Upper lobe of right lung (tissue), 1 donor: ENCODE measurements around the gene GNG14. TPM values are rescaled to one million over a fixed set of nuclear protein-coding genes. Genes with fewer than 3 reads are reported as not detected.
"Not testable (repeated sequence)": the region's sequence is repeated elsewhere in the genome, so short reads cannot be mapped to it uniquely, and the experiment has no call there.

Source experiments
- ATAC-seq: fragments of 200-7000 bp; cut with Tn5 transposase; one replicate; pipeline ENCODE4 v1.9.1; 2020; ENCODE audit warnings: mild to moderate bottlenecking, moderate library complexity
- DNase-seq: peaks from one replicate; pipeline ENCODE4 v3.0.0-alpha.2; 2020
- H3K27ac ChIP-seq: fragments of 200-600 bp; one replicate; pipeline ENCODE4 v1.8.0; 2022
- H3K27me3 ChIP-seq: fragments of 200-600 bp; one replicate; pipeline ENCODE4 v1.8.0; 2022; ENCODE audit warnings: mild to moderate bottlenecking
- H3K36me3 ChIP-seq: fragments of 200-600 bp; one replicate; pipeline ENCODE4 v1.8.0; 2022
- H3K4me1 ChIP-seq: fragments of 200-600 bp; one replicate; pipeline ENCODE4 v1.8.0; 2022
- H3K4me3 ChIP-seq: fragments of 200-600 bp; one replicate; pipeline ENCODE4 v1.8.0; 2022; ENCODE audit warnings: mild to moderate bottlenecking
- H3K9me3 ChIP-seq: fragments of 200-600 bp; one replicate; pipeline ENCODE4 v1.8.0; 2022
- intact Hi-C: fragments of 100-400 bp; cut with DNase I; formaldehyde crosslinking; loops from one replicate; pipeline ENCODE4 v1.11.0; 2022
- long read RNA-seq: library from polyadenylated mRNA; unstranded; transcript quantifications from one replicate; pipeline ENCODE4 v2.0.0, GENCODE V29; 2021
- total RNA-seq: library from RNA; stranded (reverse); fragmentation: NEBNext Ultra II Directional; extraction: Animal tissue kit (Norgen Biotek cat#: 25700); gene quantifications from one replicate; pipeline ENCODE4 v1.2.1, GENCODE V29; 2021
- TF ChIP-seq, protein P1 (sequence below): fragments of 200-600 bp; IDR thresholded peaks from one replicate; pipeline ENCODE4 v1.8.0; 2022; ENCODE audit warnings: antibody characterized with exemption
- donor health status: DM: no; HTN: yes; CAD: no; lungs with severe emphysema.

Gene GNG14
- not detected for total RNA-seq
- long read RNA-seq = 0 reads

DNA sequence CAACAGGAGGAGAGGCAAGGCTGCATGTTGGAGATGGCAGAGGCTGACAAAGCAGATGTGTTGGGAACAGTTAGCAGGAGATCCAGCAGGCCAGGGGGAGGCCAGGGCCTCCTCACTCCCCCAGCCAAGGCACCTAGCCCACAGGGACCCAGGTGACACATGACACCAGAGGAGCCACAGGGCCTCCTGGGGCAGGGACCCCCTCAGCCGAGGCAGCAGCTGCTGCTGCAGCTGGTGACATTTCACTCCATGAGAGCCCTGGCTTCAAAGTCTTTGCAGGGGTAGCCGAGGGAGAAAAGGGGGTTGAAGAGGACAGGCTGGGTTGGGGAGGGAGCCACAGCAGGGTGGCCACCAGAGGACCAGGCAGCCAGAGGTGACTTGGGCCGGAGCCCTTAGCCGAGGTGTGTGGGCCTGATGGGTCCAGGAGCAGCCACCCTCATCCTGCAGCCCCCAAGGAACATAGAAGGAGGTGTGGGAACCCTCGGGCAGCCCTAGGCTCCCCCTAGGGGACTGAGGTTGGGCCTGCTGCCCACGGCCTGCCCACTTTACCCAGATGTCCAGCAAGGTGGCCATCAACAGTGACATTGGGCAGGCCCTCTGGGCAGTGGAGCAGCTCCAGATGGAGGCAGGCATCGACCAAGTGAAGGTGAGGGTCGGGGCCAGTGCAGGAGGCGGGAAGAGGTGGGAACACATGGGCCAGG lies at the start of gene GNG14:
Gene GNG14 (plus strand): TSS at position 503 of the 701 bp plus-strand sequence. CDS start 51 bp downstream, at position 554.
- TF ChIP-seq, protein P1, sequence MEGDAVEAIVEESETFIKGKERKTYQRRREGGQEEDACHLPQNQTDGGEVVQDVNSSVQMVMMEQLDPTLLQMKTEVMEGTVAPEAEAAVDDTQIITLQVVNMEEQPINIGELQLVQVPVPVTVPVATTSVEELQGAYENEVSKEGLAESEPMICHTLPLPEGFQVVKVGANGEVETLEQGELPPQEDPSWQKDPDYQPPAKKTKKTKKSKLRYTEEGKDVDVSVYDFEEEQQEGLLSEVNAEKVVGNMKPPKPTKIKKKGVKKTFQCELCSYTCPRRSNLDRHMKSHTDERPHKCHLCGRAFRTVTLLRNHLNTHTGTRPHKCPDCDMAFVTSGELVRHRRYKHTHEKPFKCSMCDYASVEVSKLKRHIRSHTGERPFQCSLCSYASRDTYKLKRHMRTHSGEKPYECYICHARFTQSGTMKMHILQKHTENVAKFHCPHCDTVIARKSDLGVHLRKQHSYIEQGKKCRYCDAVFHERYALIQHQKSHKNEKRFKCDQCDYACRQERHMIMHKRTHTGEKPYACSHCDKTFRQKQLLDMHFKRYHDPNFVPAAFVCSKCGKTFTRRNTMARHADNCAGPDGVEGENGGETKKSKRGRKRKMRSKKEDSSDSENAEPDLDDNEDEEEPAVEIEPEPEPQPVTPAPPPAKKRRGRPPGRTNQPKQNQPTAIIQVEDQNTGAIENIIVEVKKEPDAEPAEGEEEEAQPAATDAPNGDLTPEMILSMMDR = no peak
- DNase-seq = no peak
- Histone ChIP-seq H3K36me3 (no peaks in the 10 kb centered on the region), H3K27me3 (no peaks in the 10 kb centered on the region), H3K4me1 (no peaks in the 10 kb centered on the region), H3K4me3 (no peak within 1 kb of the TSS), H3K9me3 (no peaks in the 10 kb centered on the region), H3K27ac (no peak within 1 kb of the TSS)
- intact Hi-C loops = no loop called here
- no peak for ATAC-seq

DNA sequence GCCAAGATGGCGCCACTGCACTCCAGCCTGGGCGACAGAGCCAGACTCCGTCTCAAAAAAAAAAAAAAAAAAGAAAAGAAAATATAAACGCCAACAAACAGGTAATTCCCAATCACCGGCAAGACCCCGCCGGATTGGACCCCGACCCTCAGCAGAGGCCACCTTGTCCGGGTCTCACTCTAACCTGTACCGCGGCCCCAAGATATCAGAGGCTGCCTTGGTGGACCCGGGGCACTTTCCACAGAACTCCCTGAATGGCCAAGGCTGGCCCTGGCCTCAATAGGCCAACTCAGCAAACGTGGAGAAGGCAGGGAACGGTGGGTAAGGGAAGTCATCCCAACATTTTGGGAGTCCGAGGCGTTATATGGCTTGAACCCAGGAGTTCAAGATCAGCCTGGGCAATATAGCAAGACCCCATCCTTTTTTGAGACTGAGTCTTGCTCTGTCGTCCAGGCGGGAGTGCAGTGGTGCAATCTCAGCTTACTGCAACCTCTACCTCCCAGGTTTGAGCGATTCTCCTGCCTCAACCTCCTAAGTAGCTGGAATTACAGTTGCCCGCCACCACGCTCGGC lies 49.1 kb upstream of the GNG14 start:
- H3K27ac ChIP-seq = no peak overlapping the region
- no peaks in the 10 kb centered on the region for H3K9me3 ChIP-seq
- DNase-seq = no peak
- ATAC-seq = no peak
- no peaks in the 10 kb centered on the region for H3K36me3 ChIP-seq
- TF ChIP-seq, protein P1 = no peak
- intact Hi-C loops = no loop called here
- no peaks in the 10 kb centered on the region for H3K27me3 ChIP-seq
- H3K4me3 ChIP-seq = no peak overlapping the region
- H3K4me1 ChIP-seq = peaks cover 4% of the 10 kb centered on the region

DNA sequence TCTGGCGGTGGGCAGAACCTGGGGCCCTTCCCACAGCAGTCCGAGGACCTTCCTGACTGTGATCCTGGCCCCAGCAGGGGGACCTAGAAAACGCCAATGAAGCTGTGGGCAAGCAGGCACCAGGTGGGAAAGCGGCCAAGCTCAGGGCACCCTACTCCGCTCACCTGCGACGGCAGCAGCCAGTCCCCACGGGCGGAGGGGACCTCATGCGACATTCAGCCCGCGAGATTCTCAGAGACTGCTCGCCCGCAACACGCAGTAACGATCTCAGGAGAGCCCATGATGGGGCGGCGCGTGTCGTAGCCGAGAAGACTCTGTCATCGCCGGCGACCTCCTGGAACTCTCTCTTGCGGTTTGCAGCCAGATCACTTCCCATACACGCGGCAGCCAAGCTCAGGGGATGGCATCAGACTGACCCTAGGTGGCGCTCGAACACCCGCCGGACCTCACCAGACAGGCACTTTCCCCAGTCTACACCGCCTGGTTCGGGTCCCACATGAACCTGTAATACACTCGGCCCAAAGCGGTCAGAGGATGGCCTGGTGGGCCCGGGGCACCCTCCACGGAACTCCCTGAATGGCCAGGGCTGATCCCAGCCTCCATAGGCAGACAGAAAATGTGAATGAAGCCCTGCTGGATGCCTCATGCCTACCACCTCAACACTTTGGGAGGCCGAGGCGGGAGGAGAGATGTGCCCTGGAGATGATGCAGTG lies 47.7 kb upstream of the GNG14 start:
- Histone ChIP-seq H3K27ac (no peak overlapping the region), H3K4me1 (peaks cover 4% of the 10 kb centered on the region), H3K27me3 (no peaks in the 10 kb centered on the region), H3K9me3 (no peaks in the 10 kb centered on the region), H3K4me3 (peak overlapping the region; percentile 9), H3K36me3 (no peaks in the 10 kb centered on the region)
- ATAC-seq (peak; percentile 98), DNase-seq (peak; percentile 90)
- TF ChIP-seq, protein P1 = peak; percentile 87
- intact Hi-C loops = no loop called here

DNA sequence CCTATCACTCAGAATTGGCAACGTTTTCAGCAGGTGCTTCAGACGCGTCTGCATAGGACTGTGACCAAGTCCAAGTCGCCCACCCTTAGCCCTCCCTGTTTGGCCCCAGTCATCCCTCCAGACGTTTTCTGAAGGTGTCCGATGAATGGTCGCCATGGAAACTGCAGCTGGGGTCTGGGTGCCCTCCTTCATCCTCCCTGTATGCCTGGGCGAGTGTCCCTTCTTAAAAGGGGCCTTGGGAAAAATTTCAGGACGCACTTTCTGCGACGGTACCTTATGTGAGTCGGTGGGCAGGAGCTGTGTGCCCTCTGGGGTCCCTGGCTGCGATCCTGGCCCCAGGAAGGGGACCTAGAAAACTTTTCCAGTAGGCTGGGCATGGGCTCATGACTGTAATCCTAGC lies 46.3 kb upstream of the GNG14 start:
- no peak overlapping the region for H3K27ac ChIP-seq
- DNase-seq (no peak), ATAC-seq (no peak)
- H3K27me3 ChIP-seq = no peaks in the 10 kb centered on the region
- intact Hi-C loops = no loop called here
- peaks cover 4% of the 10 kb centered on the region for H3K4me1 ChIP-seq
- H3K4me3 ChIP-seq = no peak overlapping the region
- no peaks in the 10 kb centered on the region for H3K9me3 ChIP-seq
- TF ChIP-seq, protein P1 = no peak
- no peaks in the 10 kb centered on the region for H3K36me3 ChIP-seq

DNA sequence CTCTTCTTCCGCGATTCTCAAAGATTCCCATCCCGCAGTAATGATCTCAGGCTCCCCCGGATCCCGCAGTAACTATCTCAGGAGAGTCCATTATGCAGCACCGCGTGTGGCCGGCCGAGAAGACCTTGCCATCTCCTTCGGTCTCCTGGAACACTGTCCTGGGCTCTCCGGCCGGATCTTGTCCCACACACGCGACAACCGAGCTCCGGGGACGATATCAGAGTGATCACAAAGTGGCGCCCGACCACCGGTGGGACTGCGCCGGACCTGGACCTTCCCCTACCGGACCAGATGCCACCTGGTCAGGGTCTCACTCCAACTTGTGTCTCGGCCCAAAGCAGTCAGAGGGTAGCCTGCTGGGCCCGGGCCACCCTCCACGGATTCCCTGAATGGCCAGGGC lies 45.3 kb upstream of the GNG14 start:
- no peak for ATAC-seq
- Histone ChIP-seq H3K27ac (no peak overlapping the region), H3K4me3 (no peak overlapping the region), H3K4me1 (peaks cover 4% of the 10 kb centered on the region), H3K27me3 (no peaks in the 10 kb centered on the region), H3K36me3 (no peaks in the 10 kb centered on the region), H3K9me3 (no peaks in the 10 kb centered on the region)
- TF ChIP-seq, protein P1 = no peak
- DNase-seq = no peak
- intact Hi-C loops = no loop called here

DNA sequence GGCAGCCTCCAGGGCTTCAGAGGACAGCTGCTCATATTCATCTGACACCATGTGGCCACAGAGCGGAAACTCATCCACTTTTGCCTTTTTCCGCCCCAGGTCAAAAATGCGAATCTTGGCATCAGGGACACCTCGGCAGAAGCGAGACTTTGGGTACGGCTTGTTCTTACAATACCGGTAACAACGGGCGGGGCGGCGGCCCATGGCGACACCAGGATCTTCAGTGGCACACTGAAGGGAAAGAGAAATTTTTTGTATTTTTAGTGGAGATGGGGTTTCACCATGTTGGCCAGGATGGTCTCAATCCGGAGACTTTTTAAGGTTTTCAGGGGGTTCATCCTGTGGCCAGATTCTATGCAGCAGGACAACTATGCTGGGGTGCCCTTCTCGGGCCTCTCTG lies 44.1 kb upstream of the GNG14 start:
- DNase-seq, ATAC-seq, H3K36me3 ChIP-seq, H3K4me3 ChIP-seq, H3K27me3 ChIP-seq, intact Hi-C loops, H3K27ac ChIP-seq, H3K9me3 ChIP-seq: not testable (repeated sequence)
- H3K4me1 ChIP-seq = peaks cover 11% of the 10 kb centered on the region
